Activated CD8-positive, alpha-beta memory T cell treated with anti-CD3 and anti-CD28 coated beads for 48 hours (primary cell): ENCODE results near the gene SYNRG.
"Not testable (repeated sequence)": the region's sequence is repeated elsewhere in the genome, so short reads cannot be mapped to it uniquely, and the experiment has no call there.

Experiments
- DNase-seq, 3 experiments: peaks; one replicate each; pipeline ENCODE4 v3.0.0-alpha.2; 2020; ENCODE audit warnings: low read depth in 2 of 3, low spot score in 2 of 3

Gene SYNRG

GRCh38 chr17:37609170-37610040 lies at the start of gene SYNRG:
TSS of gene SYNRG (minus strand) at chr17:37609418. CDS start at chr17:37609355, 63 bp downstream.
- peak; percentile 87 to 95 (median 89) for DNase-seq

DNA sequence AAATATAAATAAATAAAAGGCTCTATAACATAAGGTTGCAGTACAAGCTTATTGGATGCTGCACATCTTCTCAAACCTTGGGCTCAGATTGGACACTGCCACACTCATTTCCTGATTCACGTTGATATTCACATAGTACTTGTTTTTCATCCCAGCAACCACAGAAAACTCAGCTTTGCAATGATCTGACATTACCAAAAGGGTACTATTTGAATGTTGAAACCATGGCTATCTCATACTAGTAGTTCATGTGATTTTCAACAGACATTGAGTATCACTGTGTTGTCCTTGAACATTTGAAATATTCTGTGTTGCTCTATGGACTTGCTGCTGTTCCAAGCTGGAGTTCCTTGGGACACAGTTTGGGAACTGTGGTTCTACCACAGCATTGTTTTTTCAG lies 48.0 kb upstream of the SYNRG start:
- DNase-seq, result no peak

DNA sequence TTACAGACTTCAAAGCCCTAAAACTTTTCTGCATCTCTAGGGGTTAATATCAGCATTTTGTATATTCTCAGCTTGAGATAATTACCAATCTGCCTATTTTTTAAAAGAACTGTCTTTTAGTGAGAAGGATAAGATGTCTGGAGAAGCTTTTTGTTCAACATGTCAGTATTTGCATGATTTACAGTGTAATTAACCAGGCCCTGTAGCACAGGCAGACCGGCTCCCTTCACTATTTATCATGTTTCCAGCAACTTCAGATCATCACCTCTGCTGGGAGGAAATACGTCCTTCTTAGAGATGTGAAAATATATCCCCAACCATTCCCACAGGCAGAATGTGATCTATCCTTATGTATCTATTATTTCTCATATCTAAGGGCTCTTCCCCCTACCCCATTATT lies 42.6 kb upstream of the SYNRG start:
- DNase-seq, result no peak

- no peak for DNase-seq
Observed at GRCh38 chr17:37650419-37651003, 41.3 kb upstream of the SYNRG start.

DNA sequence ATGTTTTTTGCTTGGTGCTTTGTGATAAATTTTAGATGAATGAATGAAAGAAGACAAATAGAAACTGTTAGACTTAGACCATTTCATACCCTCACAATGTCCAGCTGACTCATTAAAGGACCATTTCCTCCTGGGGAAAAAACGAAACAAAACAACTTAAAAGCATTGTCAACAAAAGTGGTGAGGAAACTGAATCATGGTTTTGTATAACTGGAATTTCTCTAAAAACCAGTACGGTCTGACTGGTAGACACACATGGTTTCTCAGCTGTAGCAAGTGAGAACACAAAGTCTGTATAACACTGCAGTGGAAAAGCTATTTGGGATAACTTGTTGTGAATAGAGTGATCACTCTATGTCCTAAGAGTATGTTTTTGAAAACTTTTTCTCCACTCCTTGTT lies 39.3 kb upstream of the SYNRG start:
- no peak for DNase-seq

DNA sequence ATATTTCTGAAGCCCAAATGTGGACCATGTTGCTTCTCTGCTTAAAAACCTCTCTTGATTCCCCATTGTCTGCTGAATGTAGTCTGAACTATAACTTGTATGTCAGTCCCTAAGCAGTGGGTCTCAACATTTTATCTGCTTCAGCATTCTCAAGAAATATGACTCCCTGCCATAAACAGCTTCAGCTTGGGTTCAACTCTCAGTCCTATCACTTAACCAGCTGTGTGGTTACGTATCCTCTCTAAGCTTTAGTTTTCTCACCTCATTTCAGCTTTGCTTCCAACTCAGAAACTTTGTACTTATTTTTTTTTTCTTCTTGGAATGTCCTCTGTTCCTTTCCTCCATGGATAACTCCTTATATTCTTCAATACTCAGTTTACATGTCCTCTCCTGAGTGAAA lies 38.6 kb upstream of the SYNRG start:
- no peak for DNase-seq

- DNase-seq, result no peak
Observed at GRCh38 chr17:37643869-37644268, 34.7 kb upstream of the SYNRG start.

DNA sequence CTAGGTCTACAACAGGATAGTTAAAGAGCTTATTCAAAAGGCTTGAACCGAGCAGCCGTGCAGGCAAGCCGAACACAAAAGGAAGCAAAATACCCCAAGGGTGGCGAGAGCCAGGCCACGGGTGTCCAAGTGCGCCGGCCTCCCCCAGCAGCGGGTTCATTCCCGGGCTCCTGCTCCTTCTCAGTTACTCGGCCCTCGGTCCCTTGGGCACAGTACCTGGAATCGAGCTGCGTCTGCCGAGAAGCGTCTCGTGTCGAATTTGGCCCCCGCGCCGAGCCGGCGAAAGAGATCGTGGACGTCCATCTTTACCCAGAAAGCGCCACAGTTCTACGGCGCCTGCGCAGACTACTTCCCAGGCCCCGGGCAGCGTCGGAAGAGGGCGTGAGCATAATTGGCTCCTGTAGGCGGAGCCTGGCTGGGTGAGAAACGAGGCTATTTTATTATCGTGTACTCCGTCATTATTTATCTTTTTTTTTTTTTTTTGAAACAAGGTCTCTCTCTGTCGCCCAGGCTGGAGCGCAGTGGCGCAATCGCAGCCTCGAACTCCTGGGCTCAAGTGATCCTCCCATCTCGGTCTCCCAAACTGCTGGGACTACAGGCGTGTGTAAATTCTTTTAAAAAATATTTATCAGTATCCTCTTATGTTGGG lies 34.0 kb upstream of the SYNRG start, which contains the start of gene DDX52:
TSS of gene DDX52 (minus strand) at position 329 of the 649 bp plus-strand sequence. CDS start at position 303, 26 bp downstream.
- peak; percentile 49 to 72 (median 71) for DNase-seq

- no peak for DNase-seq
Observed at GRCh38 chr17:37642681-37643080, 33.5 kb upstream of the SYNRG start.

GRCh38 chr17:37640015-37640414 lies 30.8 kb upstream of the SYNRG start:
- no peak for DNase-seq

GRCh38 chr17:37637956-37638355 lies 28.7 kb upstream of the SYNRG start:
- DNase-seq, result no peak

DNA sequence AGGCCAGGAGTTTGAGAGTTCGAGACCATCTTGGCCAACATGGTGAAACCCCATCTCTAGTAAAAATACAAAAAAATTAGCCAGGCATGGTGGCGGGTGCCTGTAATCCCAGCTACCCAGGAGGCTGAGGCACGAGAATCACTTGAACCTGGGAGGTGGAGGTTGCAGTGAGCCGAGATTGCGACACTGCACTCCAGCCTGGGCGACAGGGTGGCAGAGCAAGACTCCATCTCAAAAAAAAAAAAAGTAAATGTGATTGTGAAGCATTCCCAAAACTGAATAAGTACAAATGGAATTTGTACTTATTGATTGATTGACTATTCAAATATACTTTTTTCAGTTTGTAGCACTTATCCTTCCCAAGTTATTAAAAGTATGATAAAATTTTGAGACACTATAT lies 7.2 kb upstream of the SYNRG start:
- not testable (repeated sequence) for DNase-seq

DNA sequence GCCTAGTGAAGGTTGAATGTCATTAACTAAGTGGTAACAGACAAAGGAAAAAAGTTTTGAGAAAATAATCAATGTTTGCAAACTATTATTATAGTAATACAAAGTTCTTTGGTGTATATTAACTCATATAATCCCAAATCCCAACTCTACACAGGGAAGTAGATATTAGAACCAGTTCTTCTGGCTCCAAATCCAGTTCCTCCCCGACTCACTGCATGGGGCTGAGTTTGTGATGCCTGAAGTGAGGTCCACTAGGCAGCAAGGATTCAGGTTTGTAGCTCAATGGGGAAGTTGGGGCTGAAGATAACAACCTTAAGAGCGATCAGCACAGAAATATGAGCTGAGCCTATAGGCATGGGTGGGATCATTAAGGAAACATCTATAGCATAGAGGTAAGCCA lies 5.6 kb upstream of the SYNRG start:
- no peak for DNase-seq

GRCh38 chr17:37614391-37614790 lies 5.2 kb upstream of the SYNRG start:
- no peak for DNase-seq

- DNase-seq, result no peak
Observed at GRCh38 chr17:37610971-37611370, 1.8 kb upstream of the SYNRG start.

GRCh38 chr17:37610041-37610420 lies 813 bp upstream of the SYNRG start:
- DNase-seq, result not testable (repeated sequence)

DNA sequence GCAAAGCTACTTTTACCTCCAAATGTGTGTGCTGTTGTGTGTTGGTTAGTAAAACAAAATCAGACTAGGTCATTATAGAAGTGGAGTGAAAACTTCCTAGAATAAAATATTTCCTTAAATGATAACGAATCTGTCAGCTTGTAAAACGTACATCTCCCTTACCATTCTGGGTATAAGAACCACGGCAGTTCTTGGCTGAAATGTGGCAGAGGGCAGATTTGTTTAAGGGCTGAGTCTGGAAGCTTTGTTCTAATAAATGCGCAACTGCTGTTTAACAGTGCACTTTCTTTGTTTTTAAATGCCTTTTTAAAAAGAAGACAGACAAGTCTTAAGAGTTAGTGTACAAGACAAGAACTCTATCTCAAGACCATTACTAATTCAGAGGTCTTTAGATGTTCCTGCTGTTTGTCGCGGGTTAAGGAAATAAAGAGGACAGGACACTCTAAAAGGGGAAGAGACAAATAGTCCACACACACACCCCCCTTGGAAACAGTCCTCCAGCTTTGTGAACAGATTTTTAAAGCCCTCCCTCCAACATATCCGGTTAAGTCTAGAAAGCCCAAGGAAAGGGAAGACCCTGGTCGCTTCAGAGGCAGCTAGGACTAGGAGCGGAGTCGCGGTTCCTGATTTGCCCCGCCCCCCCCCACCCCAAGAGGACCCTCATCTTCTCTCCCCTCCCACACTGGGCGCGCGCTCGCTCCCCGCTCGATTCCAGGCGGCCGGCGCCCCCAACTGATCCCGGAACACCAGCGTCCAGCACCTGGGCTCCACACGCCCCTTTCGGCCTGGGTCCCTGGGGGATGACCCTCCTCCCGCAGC lies 658 bp downstream of the SYNRG start:
- DNase-seq, result no peak

- no peak for DNase-seq
Observed at GRCh38 chr17:37607637-37608331, 1.4 kb downstream of the SYNRG start.

DNA sequence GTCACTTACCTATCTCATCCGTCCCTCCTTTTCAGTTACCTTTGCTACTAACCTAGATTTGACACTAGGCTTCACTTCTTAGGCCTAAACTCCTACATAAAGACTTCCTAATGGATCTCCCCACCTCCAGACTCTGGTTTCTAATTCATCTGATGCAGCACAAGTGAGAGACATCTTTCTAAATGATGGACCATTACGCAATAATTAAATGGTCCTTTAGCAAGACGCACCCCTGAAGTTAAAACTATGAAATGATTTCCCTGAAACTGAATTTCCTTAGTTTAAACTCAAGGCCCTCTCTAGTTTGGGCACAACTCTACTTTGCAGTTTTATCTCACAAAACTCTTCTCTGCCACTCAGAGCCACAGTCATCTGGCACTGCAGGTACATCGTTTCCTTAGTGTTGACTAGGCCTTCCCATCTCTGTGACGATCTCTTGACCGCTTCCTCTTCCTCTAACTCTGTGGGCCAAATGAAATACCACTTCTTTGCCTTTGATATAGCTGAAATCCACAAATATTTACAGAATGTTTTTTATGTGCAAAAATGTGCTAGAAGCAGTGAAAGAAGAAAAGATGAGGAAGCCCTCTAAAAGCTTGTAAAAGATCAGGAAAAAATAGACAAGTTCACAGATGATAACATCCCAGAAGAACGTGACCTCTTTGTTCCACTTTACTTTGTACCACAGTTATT lies 3.3 kb downstream of the SYNRG start:
- DNase-seq, result no peak

DNA sequence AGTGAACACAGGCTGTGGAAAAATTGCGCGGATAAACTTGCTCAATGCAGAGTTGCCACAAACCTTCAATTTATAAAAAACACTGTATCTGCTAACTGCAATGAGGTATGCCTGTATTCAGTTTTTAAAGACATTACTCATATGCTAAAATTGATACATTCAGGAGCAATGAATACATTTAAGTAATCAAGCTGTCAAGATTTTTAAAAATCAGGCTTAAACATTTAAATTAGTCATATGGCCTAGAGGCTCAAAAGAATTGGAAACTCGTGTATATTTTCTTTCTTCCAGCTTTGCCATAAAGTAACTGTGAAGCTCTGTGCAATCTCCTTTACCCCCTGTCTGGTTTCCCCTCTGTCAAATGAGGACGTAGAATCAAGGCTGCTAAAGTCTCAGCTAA lies 4.1 kb downstream of the SYNRG start:
- no peak for DNase-seq
